Measurements from ENCODE around the gene MBD2.

The MBD2 gene

GRCh38 chr18:54192900-54193299, 31.6 kb downstream of the MBD2 start:
- no peak for DNase-seq

GRCh38 chr18:54192415-54192814, 32.1 kb downstream of the MBD2 start:
- no peak for DNase-seq

DNA sequence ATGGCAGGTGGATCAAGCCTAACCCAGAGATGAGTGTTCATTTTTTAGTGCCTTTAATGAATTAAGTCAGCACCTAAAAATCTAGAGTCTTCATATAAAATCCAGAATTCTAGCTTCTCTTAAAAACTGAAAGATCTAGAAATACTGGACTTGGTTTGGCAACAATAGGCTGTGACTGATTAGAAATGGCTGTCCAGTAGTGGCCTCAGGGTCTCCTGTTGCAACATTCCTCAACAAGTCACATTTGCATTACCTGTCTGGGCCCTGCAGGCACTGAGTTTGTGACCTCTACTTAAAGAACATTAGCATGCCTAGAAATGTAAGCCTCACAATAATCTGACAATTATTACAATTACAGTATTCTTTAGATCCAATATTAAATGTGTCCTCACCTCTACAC, 33.1 kb downstream of the MBD2 start:
- DNase-seq: no peak

- no peak for DNase-seq
Measured at GRCh38 chr18:54187372-54187771, 37.1 kb downstream of the MBD2 start.

GRCh38 chr18:54184836-54185235, 39.6 kb downstream of the MBD2 start:
- DNase-seq: no peak

- no peak for DNase-seq
Measured at GRCh38 chr18:54183390-54183789, 41.1 kb downstream of the MBD2 start.

- no peak for DNase-seq
Measured at GRCh38 chr18:54181856-54182602, 42.4 kb downstream of the MBD2 start.

- DNase-seq: no peak
Measured at GRCh38 chr18:54173980-54174630, 50.4 kb downstream of the MBD2 start.

GRCh38 chr18:54173250-54173649, 51.2 kb downstream of the MBD2 start:
- no peak for DNase-seq

GRCh38 chr18:54169431-54170403, 54.8 kb downstream of the MBD2 start:
- DNase-seq: no peak

- no peak for DNase-seq
Measured at GRCh38 chr18:54165450-54165849, 59.0 kb downstream of the MBD2 start.

GRCh38 chr18:54163453-54163852, 61.0 kb downstream of the MBD2 start:
- DNase-seq: no peak

DNA sequence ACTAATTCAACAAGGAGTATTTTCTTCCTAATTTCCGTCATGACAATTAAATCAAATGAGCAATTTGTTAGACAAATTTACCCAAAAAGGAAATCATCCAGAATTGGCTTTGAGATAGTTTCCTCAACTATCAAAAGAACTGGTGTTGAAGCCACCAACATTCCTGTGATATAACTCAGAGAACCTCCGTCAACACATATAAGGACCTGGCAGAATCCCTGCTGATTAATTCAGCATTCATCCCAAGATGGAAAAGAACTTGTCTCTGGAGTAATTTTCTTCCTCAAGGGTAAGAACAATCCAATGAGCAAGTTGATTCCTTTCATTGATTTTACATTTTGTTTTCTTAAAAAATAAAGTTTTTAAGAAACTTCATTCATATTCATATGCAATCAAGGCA, 62.0 kb downstream of the MBD2 start:
- DNase-seq: no peak

DNA sequence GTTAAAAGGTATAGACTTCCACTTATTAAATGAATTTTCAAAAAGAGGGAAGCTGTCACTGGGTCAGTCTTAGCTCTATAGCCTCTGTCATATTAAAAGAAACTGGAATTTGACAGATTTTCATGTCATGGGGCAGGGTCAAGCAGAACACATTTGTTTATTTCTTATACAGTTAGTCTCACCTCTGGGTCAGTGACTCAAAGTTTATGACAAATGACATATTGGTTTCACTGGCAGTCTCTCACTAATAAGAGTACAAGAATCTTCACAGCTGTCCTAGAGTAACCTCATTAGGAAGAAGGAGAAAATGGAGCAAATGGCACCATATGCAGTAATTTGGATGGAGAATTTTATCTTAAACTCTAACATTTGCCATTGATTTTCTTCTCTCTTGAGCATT, 63.2 kb downstream of the MBD2 start:
- no peak for DNase-seq

- no peak for DNase-seq
Measured at GRCh38 chr18:54159906-54160305, 64.6 kb downstream of the MBD2 start.

DNA sequence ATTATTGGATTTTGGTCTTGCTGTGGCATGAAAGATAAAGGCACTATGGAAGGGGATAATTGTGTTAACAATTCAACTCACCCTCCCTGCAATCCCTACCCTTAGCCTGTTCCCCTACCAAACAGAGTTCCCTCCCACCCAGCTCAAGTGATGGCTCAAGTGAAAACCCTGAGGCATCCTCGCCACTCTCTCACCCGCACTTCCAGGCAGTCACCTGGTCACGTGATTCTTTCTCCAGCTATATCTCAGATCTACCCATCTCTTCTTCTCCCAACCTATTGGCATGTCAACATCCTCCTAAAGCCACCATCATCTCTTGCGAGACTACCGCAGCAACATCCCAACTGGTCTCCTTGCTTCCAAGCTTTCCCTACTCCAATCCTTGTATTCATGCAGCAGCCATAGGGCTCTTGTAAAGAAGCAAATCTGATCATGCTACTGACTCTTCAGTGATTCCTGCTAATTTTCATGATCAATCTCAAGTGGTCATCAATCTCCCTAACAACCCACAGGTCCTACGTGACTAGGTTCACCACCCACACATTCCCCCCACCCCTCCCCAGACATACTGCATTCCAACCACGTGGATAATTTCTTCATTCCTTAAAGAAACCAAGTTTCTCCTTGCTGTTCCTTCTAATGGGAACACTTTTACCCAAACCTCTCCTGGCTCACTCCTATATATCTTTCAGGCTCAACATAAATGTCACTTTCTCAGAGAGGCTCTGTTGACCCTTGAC, 66.7 kb downstream of the MBD2 start:
- no peak for DNase-seq

DNA sequence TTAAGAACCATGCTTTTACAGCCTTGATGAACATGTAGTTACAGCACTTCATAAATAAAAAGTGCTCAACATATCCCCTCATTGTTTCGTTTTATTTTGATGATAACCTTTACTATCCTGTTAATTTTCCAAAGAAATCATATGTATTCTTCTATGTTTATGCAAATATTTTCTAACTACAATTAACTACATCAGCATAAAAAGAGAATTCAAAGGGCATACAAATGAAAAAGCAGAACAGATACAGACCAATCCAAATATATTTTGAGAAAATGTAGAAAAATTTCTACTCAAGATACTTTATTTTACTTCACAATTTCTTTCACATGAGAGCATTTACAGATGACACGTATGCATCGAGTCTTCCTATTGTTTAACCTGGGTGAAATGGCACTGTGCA, 69.1 kb downstream of the MBD2 start:
- no peak for DNase-seq

DNA sequence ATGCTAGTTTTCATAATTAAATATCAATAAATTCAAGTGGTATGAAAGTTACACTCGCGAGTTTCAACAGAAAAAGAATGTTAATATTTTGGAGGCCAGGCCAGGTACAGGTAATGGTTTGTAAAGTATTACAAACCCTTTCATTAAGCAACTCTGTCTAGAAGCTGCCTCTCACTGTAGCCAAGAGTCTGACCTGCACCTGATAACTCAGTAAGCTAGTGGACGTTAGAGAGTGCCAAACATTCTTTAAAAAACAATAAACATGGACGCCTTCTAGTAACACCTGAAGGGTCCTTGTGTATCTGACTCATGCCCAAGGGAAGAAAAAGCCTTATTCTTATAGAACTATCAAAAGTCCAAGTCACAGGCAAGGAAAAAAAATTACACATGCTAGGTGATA, 70.2 kb downstream of the MBD2 start:
- DNase-seq: no peak

DNA sequence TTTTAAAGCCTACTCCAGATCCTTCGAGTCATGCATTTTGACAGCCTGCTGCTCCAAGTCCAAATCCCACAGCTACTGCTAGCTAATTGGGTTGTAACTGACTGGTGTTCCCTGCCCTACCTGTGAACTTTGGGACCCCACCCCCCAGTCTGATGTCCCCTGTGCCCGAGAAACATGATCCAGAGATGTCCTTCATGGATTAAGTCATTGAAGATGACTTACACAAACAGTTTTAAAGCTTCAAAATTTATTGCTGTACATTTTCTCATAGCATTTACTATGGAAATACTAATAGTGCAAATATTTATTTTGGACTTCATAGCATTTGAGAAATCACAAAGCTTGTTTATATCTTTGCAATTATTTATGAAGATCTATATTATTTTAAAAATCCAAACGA, 73.1 kb downstream of the MBD2 start:
- no peak for DNase-seq

DNA sequence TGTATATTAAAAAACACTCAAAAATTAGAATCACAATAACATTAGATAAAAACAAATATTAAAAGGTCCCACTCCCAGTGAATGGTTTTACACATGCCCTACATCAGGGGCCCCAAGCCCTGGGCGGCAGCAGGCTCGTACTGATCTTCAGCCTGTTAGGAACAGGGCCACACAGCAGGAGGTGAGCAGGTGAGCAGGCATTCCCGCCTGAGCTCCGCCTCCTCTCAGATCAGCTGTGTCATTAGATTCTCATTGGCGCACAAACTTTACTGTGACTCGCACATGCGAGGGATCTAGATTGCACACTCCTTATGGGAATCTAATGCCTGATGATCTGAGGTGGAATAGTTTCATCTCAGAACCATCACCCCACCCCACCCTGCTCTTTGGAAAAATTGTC, 74.2 kb downstream of the MBD2 start:
- no peak for DNase-seq

DNA sequence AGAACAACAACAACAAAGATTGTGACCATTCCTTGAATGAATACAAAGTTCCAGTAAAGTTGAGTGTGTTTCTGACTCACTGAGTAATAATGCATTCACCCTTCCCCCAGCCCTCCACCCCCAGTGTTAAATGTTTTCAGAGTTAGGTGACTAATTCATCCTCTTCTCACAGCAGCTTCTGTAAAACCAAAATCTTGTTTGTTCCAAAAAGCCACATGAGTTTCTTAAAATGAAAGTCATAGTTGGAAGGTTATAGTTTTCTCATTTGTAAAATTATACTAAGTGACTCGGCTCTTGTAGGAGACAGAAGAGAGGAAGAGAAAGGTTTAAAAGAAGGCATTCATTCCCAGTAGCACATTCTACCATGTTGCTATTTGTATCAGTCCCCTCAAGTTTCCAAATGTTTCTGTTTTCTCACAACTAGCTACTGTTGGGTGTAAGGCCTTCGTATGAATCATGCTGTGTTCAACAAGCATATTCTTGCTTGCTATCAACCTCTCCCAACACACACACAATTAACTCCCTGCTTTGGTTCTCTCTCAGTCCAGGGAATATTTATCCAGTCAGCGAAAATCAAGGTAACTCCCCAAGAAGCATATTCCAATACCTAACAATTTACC, 75.3 kb downstream of the MBD2 start:
- no peak for DNase-seq

DNA sequence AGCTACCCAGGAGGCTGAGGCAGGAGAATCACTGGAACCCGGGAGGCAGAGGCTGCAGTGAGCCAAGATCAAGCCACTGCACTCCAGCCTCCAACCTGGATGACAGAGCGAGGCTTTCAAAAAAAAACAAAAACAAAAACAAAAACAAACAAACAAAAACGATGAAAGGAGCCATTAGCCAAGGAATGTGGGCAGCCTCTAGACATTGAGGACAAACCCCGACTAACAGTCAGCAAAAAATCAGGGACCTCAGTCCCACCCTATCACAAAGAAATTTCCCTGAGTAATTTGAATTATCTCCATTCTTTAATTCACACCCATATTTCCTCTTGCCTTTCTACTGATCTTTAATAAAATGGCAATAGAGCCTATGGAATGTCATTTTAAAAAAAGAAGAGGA, 75.8 kb downstream of the MBD2 start:
- no peak for DNase-seq
